K562 (cell line): ENCODE measurements around the gene LMLN. TPM values are rescaled to one million over a fixed set of nuclear protein-coding genes. Genes with fewer than 3 reads are reported as not detected.
A peak's percentile ranks its signal among the peaks of the same experiment; 100 is the strongest.

Experiments used
- ARID4B ChIP-seq: sonication (generic); formaldehyde crosslinking; IDR thresholded peaks from 2 replicates; pipeline ENCODE4 v1.8.0; 2022; ENCODE audit warnings: mild to moderate bottlenecking, missing genetic modification reagents
- BCL6 ChIP-seq: fragments of 250-450 bp; sonication (Bioruptor Pico); IDR thresholded peaks from 2 replicates; pipeline ENCODE4 v1.4.0; 2020
- HNRNPLL ChIP-seq: fragments of 200-400 bp; formaldehyde crosslinking; IDR thresholded peaks from 2 replicates; pipeline ENCODE4 v1.6.1; 2017; ENCODE audit warnings: low read length, low read depth, mild to moderate bottlenecking; ENCODE audit not compliant: poor library complexity, severe bottlenecking
- ID3 ChIP-seq, 2 experiments: fragments of 250-450 bp in 1 of 2; fragments of 450-650 bp in 1 of 2; sonication (Bioruptor Pico) in 1 of 2; IDR thresholded peaks; 2 replicates each; pipeline versions ENCODE4 v1.6.1 to v1.8.0; 2016 to 2021; ENCODE audit warnings: mild to moderate bottlenecking in 2 of 2, moderate library complexity in 2 of 2, missing compliant biosample characterization in 1 of 2, missing genetic modification characterization in 1 of 2
- KLF1 ChIP-seq: fragments of 450-650 bp; IDR thresholded peaks from 2 replicates; pipeline ENCODE4 v1.6.1; 2016; ENCODE audit warnings: missing genetic modification characterization, missing compliant biosample characterization
- LARP7 ChIP-seq: fragments of 450-650 bp; IDR thresholded peaks from 2 replicates; pipeline ENCODE4 v1.6.1; 2016
- LCOR ChIP-seq: sonication (generic); formaldehyde crosslinking; IDR thresholded peaks from 2 replicates; pipeline ENCODE4 v1.8.0; 2022; ENCODE audit warnings: mild to moderate bottlenecking, missing genetic modification reagents
- MAX ChIP-seq: sonication (generic); formaldehyde crosslinking; IDR thresholded peaks from 2 replicates; pipeline ENCODE4 v1.9.0; 2022; ENCODE audit warnings: mild to moderate bottlenecking, missing genetic modification reagents
- MEF2D ChIP-seq: conservative IDR thresholded peaks from 2 replicates; pipeline ENCODE4 v1.6.1; 2016; ENCODE audit warnings: low read depth, missing genetic modification characterization, missing compliant biosample characterization
- RBBP5 ChIP-seq: fragments of 200-600 bp; sonication (generic); IDR thresholded peaks from 2 replicates; pipeline ENCODE4 v1.6.1; 2012; ENCODE audit warnings: borderline replicate concordance, mild to moderate bottlenecking, low read length, control low read depth, inconsistent platforms; ENCODE audit not compliant: insufficient read depth, poor library complexity, severe bottlenecking
- SMC3 ChIP-seq: conservative IDR thresholded peaks from 2 replicates; pipeline ENCODE4 v1.6.1; 2011; ENCODE audit warnings: low read depth, low read length, improper control_type of control experiment; ENCODE audit not compliant: insufficient read depth
- SREBF2 ChIP-seq: sonication (generic); formaldehyde crosslinking; IDR thresholded peaks from 2 replicates; pipeline ENCODE4 v1.4.0; 2020; ENCODE audit warnings: mild to moderate bottlenecking, missing genetic modification reagents
- THAP12 ChIP-seq: fragments of 250-450 bp; sonication (Bioruptor Pico); IDR thresholded peaks from 2 replicates; pipeline ENCODE4 v1.9.0; 2021; ENCODE audit warnings: mild to moderate bottlenecking, inconsistent platforms
- ZBTB12 ChIP-seq: fragments of 250-450 bp; sonication (Bioruptor Pico); IDR thresholded peaks from 2 replicates; pipeline ENCODE4 v1.4.0; 2020
- ZNF699 ChIP-seq: fragments of 250-450 bp; sonication (Bioruptor Pico); IDR thresholded peaks from 2 replicates; pipeline ENCODE4 v1.8.0; 2021; ENCODE audit warnings: mild to moderate bottlenecking, moderate library complexity; ENCODE audit not compliant: insufficient replicate concordance
- polyA plus RNA-seq, 8 experiments: library from polyadenylated mRNA; depleted of rRNA in 4 of 8; stranded (reverse) in 5 of 8; unstranded in 3 of 8; fragments of >200 nt; fragmentation: Nextera tagmentation in 2 of 8; fragmentation: Illumina TruSeq in 1 of 8; extraction: Ambion mirVana in 2 of 8; extraction: Trizol in 1 of 8; gene quantifications; 2 replicates each; pipeline versions ENCODE4 v1.2.1 to v1.2.3, GENCODE V29; 2011 to 2014; ENCODE audit warnings: inconsistent platforms in 1 of 8, missing spikeins in 1 of 8
- total RNA-seq, 7 experiments: library from RNA; depleted of rRNA in 6 of 7; stranded (reverse); fragments of >200 nt in 6 of 7; fragmentation: Illumina TruSeq in 2 of 7; extraction: Trizol in 2 of 7; gene quantifications; 2 replicates each; pipeline versions ENCODE4 v1.2.1 to v1.2.3, GENCODE V29; 2011 to 2021; ENCODE audit warnings: low replicate concordance in 1 of 7

LMLN gene
- total and polyA plus RNA-seq, 9 of the 15 experiments (the other 6 are each of a cell fraction or from before 2014, with no cell fraction given) = 2.2 to 15.9 (median 6.9) TPM

GRCh38 chr3:198080521-198081384, 120.7 kb downstream of the LMLN start (continued):
- TF ChIP-seq SMC3 (peak; percentile 56), ARID4B (peak; percentile 59; the same call in 1 of the 2 replicates), SREBF2 (no peak), ZBTB12 (CRISPR knock-in tag) (no peak), KLF1 (peak; percentile 73), MAX (CRISPR knock-in tag) (peak; percentile 72), LARP7 (no peak), MEF2D (no peak), LCOR (no peak), ZNF699 (CRISPR knock-in tag) (no peak), RBBP5 (peak; percentile 82), ID3 (CRISPR knock-in tag; IDR thresholded peaks at IDR 0.05) (no peak), ID3 (tag; IDR thresholded peaks at IDR 0.05) (peak; percentile 59; the same call in 1 of the 2 replicates), BCL6 (CRISPR knock-in tag) (no peak), THAP12 (CRISPR knock-in tag) (peak; percentile 67; the same call in 1 of the 2 replicates), HNRNPLL (peak; percentile 79)
